GM21423 (cell line): ENCODE results near the gene SLC7A6.

Source experiments
- ATAC-seq: cut with Tn5 transposase; IDR thresholded peaks from one replicate; pipeline ENCODE4 v1.9.1; 2021; ENCODE audit warnings: mild to moderate bottlenecking, moderate library complexity; ENCODE audit not compliant: unreplicated experiment

SLC7A6 gene

DNA sequence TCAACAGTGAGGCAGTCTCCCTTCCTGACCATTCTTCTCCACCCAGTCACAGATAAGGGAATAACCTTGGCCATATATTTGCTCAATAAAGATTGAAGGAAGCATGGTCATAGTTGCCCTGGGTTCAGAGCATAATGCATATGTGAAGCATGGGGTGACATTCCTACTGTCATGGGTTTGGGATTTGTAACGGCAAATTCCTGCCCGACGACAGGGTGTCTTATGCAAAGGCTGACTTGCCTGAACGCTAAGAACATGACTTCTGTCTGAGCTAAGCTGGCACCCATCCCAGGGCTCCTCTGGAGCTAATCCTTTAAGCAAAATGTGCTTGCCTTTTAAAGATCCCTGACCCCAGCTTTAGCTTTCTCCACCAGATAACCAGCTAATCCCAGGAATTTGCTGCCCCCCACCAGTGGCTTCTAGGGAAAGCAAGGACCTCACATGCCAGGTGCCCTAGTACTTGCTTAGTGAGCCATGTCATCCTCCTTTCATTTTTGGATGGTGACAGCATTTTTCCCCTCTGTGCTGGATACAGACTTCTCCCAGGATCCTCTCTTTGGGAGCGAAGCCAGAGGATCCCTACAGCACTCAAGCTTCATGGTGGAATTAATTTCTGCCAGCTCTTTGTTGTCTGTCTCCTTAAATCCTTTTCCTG is 34.7 kb downstream of the SLC7A6 start:
- no peak for ATAC-seq

DNA sequence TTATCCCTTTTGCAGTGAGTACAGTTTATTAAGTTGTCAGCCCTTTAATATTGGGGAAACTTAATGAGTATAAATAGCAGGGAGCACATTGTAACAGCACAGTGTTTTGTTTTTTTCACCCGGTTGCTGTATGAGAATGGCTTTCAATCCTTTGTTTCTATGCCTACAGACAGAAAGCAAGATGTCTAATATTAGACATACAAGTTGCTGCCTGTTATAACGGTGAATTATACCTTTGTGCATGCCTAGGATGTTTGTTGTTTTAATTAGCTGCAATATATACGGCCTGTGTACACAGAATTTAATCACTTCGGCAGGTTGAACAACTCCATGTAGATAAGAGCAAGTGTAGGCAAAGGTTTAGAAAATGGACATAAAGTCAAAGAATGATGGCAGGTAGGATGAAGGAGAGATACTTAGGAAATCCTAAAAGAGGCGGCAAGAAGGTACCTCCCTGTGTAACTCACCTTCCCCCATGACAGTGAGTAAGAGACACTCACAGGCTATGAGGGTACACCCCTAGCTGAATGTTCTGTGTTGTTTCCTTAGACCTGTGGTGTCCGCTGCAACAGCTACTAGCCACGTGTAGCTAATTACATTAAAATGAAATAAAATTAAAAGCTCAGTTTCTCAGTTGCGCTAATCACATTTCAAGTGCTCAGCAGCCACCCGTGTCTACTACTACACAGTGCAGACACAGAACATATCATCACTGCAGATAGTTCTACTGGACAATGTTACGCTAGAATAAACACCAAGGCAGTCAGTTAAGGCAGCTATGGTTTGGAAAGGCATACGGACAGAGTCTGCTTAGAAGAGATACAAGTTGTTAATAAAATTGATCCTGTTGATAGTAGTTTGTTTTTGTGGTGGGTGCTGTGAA is 35.5 kb downstream of the SLC7A6 start:
- ATAC-seq, result no peak

DNA sequence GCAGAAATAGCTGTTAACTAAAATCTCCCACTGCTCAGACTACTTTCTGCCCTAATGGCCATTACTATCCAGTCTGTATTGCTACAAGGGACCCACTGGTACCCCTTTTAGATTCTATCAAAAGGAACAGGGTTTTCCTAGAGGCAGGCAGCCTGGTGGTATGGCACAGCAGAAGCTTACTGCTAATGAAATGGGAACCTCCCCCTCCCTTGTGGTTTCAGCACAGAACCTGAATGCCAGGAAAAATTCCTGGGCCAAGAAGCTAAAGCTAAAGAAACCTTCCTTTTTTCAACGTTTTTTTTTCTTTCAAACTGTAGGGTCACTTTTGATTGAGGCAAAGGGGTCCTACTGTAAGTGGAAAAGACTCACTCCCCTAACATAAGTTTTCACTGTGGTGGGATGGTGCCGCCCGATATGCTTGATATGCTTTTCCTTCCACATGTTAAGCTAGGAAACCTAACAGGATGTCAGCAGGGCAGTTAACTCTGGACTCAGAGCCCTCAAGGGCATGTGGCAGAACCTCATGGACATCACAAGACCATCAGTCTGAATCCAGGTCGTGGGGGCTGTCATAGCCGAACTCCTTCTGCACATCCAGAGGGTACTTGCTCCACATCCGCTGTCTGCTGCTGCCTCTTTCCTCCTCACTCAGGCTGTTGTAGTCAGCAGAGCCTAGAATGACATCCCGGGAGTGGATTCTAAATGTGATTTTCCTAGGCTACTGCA is 36.6 kb downstream of the SLC7A6 start:
- ATAC-seq, result no peak

DNA sequence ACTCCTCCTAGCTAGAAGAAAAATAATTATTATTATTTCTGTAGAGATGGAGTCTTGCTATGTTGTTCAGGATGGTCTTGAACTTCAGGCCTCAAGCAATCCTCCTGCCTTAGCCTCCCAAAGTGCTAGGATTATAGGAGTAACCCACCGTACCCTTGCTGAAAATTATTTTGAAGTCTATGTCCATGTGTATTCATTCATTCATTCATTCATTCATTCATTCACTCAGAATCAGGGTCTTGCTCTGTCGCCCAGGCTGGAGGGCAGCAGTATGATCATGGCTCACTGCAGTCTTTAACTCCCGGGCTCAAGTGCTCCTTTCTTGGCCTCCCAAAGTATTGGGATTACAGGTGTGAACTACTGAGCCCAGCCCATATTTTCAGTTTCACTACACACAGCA is 42.3 kb downstream of the SLC7A6 start:
- ATAC-seq, result no peak

DNA sequence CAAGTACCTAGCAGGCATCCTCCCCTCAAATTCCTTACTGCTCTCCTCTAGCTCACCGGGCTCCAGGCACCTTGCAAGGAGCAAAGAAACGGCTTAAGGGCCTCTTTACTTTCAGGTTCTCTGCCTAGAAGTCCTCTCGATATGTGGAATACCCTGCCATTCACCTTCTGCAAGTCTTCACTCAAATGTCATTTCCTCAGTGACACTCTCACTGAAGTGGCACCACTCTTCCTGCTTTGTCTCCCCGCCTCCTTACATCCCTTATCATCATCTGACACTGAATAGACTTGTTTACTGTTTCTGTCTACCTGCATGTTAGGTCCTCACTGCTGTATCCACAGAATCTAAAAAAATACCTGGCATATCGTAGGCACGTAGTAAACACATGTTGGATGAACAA is 45.5 kb downstream of the SLC7A6 start:
- no peak for ATAC-seq

DNA sequence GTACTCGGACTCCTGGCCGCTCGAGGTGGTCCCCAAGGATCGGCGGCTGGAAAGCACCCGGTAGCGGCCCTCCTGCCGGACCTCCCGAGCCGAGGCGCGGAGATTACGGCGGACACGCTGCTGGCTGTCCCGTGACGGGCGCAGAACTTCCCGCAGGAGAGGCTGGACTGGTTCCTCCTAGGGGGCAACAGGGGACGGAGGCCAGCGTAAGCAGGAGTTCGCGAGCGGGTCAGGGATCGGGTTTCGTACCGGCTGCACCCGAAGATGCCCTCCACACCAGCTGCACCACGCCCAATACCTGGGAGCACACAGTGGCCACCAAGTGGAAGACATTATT is 46.1 kb downstream of the SLC7A6 start:
- ATAC-seq, result no peak

DNA sequence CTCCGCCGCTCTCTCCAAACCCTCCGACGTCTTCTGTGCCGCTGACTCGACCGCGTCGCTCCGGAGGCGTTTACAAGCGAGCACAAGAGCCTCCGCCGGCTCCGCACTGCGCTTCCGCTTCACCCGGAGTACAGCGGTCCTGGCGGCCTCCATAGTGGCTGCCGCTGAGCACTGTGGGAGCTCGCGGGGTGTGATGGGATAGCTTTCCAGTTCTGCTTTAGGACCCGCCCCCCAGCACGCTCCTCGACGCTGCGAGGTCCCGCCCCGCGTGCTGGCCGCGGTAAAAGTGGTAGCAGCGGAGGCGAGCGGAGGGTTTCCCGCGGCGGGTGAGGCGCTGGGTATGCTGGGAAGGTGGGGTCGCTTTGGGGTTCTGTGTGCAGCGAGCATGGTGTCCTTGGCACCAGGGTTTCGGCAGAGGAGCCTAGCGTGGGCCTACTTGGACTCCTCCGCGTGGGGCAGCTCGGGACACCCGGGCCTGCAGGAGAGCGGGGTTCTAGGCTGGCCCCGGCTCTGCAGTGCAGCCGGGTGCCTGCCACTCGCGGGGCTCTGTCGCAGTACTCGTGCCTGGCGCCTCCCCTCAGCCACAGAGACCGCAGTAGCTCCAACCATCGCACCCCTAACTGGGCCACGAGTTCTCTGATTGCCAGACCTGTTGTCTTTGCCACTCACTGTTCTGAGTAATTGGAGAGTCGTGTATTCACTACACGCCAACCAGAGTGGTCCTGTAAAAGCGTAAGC is 46.6 kb downstream of the SLC7A6 start, which contains the start of the genes PRMT7 and SLC7A6OS:
TSS of gene PRMT7 (plus strand) at position 246 of the 738 bp plus-strand sequence. CDS start 4,961 bp downstream, outside the sequence.
TSS of gene SLC7A6OS (minus strand) at position 173 of the 738 bp plus-strand sequence. CDS start at position 153, 20 bp downstream.
- peak; percentile 97 for ATAC-seq

DNA sequence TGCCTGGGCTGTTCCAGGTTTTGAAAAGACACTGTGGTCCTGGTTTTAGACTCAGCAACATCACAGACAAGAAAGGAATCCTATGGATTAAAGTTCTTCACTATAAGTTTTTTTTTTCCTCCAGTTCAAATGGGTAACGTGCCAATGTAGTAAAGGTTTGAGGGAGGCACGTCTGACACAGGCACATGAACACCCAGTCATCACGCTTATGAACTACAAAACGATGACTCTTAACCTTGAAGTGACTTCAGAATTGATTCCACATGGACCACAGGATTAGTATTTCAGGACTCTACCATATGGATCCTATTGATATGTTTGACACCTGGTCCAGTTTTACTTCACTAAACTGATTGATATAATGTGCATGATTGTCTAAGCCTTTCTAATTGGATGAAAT is 48.8 kb downstream of the SLC7A6 start:
- ATAC-seq, result no peak

DNA sequence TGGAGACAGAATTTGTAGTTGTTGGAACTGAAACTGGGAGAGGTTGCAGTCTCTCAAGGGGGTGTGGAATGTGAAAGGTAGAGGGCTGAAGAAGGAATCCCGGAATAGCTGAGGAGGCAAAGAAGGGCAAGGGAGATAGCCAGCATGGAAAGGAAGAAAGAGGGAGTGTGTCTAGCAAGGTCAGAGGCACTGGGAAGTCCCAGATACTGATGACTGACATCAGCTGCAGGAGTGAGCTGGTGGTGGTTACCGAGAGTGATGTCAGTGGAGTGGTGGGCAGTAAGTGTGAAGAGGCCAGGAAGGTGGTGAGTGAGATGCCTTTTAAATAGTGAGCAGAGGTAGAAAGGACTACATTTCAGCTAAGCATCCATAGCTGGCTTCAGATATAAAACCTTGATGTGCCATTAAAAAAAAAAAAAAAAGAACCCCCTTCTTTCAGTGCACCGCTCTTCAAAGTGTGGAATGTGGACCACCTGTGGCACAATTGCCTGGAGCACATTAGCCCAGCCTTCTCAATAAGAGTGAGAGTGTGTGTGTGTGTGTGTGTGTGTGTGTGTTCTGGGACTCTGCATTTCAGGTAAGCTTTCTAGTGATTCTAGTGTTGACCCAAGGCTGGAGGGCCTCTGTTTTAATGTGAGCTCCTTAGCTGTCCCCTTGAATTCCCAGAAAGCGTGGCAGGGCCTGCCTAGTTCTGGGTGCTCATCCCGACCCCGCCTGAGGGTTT is 55.0 kb downstream of the SLC7A6 start:
- peak; percentile 63 for ATAC-seq

DNA sequence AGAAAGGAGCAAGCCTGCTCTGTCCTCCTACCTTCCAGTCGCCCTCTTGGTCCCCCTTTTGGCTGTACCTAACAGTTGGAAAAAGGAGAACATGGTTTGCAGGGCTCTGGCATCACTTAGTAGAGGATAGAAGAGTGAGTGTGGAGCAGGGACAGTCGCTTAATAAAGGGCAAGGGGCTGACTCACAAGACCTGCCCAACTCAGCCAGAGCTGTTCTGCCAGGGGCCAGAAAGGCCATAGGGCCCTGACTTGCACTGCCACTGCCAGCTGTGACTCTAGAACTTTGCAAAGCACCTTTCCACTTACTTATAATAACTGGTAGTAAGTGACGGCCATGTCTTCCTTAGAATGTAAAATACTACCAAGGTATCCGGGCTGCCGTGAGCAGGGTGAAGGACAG is 60.0 kb downstream of the SLC7A6 start:
- no peak for ATAC-seq

DNA sequence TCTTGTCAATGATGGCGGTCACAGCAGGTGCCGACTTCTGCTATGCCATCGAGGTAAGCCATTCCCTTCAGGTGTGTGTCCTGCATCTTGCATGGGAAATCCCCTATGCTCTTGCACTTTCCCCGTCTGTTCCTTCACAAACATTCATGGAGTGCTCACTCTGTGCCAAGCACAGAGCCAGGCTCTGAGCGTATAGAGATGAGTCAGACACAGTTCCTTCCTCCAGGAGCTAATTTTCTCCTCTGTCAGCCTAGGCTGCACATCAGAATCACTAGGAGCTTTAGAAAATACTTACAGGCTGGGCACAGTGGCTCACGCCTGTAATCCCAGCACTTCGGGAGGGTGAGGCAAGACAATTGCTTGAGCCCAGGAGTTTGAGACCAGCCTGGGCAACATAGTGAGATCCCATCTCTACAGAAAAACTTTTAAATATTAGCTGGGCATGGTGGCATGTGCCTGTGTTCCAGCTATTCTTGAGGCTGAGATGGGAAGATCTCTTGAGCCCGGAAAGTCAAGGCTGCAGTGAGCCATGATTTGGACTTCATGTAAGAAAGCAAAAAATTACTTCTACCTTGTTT is 60.5 kb downstream of the SLC7A6 start:
- ATAC-seq, result no peak

DNA sequence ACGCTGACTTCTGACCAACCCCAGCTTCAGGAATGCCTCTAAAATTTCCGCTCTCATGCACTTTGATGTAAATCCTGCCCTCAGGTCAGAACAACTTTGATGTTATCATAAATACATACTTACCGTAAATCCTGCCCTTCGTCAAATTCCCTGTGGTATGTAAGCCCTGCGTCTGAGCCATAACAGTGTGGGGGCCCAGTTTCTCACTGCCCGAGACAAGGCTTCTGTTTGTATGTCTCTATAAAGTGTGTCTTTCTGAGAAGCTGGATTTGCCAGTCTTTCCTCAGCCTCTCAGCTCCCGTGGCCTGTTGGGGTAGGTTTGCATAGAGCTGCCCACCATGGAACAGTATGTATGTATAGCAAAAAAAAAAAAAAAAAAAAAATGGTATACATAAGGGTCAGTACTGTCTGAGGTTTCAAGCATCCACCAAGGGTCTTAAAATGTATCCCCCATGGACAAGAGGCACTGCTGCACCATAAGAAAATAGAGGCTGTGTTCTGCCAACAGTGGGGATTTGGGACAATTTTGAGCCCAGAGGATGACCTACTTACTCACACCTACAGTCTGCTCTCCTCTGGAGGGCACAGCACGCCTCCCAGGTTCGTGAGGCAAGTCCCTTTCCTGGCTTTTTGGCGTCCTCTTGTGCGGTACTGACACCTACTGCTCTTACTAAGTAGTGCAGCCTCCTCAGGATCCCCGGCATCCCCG is 64.0 kb downstream of the SLC7A6 start:
- ATAC-seq, result no peak

DNA sequence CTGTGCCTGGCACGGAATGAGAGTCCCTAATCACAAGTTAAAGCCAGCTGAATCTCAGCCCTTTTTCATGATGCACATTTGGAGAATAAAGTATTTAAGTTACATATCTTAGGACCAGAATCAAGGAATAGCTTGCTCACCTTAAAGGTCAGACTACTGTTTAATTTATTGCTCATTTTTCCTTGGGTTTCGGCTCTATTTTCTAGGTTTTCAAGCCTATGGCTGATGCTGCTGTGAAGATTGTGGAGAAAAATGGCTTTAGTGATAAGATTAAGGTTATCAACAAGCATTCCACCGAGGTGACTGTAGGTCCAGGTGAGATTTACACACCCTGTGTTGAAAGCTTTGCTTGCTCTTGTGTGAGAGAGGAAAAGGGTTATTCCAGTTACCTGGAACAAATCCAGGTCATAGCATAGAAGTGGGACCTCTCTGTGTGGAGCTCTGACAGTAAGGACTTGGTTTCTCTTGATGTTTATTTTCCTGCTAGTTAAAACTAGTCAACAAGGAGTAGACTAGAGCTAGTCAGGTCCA is 64.6 kb downstream of the SLC7A6 start:
- no peak for ATAC-seq

DNA sequence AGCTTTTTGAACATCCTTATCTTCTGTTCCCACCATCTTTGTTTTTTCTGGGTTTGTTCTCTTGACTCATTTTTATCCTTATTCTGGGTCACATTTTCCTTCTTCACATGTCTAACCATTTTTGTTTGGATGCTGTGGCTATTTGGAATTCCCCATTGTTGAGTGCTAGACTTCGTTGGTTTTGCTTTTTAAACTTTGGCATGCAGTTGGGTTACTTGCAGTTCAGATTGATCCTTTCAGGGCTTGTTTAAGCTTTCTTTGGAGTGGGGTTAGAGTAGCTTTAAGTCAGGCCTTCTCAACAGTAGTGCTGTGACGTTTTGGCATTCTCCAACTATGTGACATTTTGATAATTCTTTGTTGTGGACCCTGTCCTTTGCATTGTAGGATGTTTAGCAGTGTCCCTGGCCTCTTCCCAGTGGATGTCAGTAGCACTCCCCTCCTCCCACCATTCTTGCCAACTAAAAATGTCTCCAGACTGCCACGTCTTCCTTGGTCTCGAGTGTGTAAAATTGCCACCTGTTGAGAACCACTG is 67.6 kb downstream of the SLC7A6 start:
- ATAC-seq, result no peak

DNA sequence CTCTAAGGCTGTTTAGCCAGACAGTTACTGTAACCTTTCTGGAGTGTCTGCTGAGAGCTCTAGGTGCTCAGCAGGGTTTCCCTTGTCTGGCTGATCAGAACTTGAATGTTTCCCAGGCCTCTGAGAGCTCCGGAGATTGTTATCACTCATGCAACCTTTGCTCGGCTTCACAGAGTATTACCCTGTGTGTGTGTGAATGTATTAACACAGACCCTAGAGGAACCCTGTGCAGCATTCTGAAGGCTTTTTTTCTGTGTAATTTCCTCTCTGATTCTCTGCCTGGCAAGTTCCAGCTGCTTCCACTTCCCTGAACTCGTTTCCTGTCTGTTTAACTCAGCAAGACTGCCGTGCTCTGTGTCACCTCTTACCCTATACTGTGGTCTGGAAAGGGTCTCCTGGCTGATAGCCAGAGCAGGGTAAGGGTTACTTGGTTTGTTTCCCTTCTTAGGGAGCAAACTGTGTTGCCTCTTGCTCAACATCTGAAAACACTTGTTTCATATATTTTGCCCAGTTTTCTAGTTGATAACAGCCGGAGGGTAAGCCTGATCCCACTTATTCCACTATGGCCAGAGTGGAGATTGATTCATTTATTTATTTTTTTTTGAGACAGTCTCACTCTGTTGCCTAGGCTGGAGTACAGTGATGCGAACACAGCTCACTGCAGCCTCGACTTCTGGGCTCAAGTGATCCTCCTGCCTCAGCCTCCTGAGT is 68.2 kb downstream of the SLC7A6 start:
- ATAC-seq, result no peak

DNA sequence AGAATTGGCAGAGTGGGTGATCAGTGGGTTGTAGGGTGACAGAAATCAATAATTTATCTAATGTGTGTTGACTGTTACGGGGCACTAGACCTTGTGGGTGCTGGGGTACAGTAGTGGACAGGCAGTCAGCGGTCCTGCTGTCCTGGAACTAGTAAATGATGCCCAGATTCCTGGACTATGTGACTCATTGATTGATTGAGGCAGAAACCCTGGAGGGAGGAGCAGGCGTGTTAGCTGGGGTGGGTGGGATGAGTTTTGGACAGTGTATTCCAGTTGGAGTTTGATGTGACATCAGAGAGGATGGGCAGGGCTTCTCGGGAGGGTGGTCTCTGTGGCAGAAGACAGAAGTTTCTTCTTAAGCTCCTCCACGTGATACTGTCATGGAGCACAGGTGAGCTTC is 70.8 kb downstream of the SLC7A6 start:
- ATAC-seq, result no peak

DNA sequence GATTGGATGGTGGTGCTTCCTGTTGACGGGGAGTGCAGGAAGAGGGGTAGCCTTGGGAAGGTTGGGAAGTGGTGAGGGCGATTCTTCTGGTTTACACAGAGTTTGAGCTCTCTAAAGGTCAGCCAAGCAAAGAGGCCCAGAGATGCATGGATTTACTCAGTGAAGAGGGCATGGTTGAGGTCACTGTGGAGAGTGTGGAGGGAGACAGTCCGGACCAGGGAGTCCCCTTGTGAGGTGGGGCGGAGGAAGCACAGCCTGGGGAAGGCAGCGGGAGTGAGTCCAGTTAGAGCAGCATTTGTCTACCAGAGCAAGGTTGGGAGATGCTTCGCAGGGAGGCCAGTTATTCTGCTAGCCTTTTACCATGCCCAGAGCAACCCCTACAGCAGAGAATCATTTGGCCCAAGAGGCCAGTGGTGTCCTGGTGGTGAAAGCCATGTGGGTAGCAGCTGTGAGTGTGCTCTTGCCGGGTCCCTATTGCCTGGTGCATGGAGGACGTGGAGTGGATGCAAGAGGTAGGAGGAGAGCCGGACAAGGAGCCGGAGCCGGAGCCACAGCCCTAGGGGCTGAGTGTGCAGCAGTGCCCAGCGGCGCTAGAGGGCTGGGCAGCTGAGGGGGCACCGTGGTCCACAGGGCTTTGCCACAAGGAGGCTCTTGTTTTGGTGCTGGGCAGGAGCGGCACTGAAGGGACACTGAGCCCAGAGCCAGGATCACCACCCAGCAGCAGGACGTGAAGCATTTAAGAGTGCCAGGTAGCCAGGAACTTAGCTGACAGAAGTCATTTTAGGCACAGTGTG is 74.2 kb downstream of the SLC7A6 start:
- no peak for ATAC-seq
